HG03060 (cell line): ENCODE measurements around the gene CYB5R3.

ENCODE experiments used
- ATAC-seq: cut with Tn5 transposase; IDR thresholded peaks from one replicate; pipeline ENCODE4 v1.9.1; 2021; ENCODE audit warnings: low read depth, moderate number of reproducible peaks; ENCODE audit not compliant: unreplicated experiment

Gene CYB5R3

GRCh38 chr22:42646569-42647525, 2.3 kb downstream of the CYB5R3 start:
- no peak for ATAC-seq

GRCh38 chr22:42645938-42646568, 3.1 kb downstream of the CYB5R3 start:
- no peak for ATAC-seq

- no peak for ATAC-seq
Observed at GRCh38 chr22:42645341-42645937, 3.8 kb downstream of the CYB5R3 start.

DNA sequence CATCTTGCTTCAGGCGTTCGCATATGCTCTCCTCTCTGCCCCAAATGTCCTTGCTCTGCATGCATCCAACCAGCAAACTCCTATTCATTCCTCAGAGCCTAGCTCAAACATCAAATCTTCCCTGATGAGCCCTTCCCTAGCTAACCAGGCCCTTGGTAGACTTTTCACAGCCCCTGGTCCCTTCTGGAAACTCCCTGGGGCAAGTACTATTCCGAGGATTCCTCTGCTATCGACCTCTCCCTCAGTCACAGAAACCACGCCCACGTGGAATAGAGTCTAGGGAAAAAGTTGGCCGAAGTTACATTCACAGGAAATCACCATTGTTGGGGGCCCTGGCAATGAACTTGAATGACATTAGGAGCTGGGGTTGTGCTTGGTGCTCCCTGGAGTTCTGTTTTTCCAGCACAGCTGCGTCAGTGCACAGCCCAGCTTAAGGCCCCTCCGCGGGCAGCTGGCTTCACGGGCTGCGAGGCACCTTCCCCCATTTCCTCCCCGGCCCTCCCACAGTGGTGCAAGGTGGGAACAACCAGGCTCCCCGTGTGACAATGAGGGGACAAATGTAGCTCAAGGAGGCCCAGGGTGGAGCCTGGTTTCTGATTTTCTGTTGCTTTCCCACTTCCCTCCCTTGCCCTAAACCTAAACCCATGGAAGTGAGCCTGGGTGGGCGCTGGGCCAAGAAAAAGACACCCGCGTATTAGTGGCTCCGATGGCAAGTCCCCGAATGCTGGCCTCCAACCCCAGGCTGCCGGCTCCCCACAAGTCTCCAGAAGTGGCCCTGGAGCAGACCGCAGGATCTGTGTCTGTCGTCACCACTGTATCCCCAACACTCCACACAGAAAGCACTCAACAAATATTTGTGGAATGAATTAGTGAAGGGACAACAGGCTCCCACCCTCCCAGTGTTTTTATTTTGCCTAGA, 4.5 kb downstream of the CYB5R3 start:
- no peak for ATAC-seq

DNA sequence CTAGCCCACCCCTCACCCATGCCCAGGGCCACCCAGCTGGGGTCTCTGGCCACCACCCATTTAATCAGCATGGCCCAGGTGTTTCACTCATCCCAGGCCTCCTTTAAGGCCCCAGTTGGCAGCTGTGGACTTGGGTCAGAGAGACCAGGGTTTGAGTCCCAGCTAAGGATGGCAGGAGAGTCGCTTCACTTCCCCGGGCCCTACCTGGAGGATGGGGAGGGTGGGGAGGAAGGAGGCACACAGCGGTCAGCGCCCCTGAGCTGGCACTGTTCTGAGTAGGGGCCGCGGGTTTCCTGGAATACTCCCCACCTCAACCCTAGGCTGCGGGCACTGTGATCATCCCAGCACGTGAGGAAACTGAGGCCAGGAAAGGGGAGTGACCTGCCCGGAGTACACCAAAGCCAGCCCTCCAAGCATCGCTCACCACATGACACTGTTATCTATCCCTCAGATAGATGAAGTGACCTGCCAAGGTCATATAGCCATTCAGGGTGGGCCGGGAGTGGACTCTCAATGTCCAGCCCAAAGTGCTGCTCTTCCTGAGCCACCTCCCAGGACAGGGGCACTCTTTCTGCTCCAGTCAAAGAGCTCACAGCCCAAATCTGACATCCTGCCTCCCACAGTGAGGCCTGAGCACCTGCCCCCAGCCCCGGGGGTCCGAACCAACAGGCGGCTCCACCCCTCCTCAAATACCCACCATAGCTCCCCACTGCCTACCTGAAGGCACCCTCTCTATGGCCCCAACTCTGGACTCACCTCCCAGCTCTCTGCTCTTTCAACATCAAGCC, 5.4 kb downstream of the CYB5R3 start:
- ATAC-seq = no peak

GRCh38 chr22:42642806-42643633, 6.2 kb downstream of the CYB5R3 start:
- no peak for ATAC-seq

DNA sequence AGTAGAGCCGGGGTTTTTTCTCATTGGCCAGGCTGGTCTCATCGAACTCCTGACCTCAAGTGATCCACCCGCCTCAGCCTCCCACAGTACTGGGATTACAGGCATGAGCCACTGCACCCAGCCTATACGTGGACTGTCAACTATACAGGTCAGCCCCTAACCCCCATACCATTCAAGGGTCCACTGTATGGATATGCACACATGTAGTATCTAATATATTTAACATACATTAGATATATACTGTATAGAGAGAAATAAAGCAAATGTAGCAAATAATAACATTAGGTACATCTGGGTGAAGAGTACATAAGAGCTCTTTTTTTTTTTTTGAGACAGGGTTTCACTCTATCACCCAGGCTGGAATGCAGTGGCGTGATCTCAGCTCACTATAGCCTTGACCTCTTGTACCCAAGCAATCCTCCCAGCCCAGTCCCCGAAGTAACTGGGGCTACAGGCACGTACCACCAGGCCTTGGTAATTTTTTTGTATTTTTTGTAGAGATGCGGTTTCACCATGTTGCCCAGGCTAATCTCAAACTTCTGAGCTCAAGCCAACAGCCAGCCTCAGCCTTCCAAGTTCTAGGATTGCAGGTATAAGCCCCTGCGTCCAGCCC, 7.3 kb downstream of the CYB5R3 start:
- ATAC-seq = no peak

DNA sequence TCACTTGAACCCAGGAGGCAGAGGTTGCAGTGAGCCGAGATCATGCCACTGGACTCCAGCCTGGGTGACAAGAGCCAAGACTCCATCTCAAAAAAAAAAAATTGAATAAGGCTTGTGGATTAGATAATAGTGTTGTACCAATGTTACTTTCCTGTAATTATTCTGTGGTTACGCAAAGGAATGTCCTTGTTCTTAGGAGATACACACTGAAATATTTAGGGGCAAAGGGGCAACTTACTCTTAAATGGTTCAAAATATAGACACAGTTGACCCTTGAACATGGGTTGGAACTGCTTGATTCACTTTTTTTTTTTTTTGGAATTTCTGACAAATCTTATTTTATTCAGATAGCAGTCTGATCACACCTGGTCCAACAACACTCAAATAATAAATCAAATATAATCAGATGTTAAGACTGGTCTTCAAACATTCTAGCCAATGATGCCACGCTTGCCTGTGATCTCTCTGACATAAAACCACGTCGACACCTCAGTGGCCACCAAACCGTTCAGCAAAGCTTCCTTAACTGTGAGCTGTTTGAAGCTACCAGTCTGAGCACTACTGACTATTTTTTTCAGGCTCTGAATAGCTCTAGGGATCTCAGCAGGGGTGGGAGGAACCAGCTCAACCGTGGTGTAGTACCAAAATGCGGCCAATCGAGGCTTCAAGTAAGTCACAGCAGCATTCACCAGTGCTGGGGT, 9.5 kb downstream of the CYB5R3 start:
- ATAC-seq = no peak

DNA sequence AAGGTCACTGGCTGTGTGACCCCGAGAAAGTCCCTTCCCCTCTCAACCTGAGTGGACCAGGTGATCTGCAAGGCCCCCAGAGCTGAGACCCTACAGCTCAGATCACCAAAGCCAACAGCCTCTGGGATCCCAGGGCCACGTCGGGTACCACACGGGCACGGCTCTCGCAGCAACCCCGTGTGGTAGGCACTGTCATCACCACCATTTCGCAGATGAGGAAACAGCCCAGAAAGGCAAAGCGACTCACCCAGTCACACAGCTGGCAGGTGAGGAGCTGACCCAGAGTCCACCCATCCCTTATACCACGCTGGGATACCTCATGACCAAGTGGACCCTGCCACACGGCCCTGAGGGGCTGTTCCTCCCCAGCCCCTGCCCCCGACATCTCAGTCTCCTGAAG, 11.6 kb downstream of the CYB5R3 start:
- ATAC-seq = no peak

DNA sequence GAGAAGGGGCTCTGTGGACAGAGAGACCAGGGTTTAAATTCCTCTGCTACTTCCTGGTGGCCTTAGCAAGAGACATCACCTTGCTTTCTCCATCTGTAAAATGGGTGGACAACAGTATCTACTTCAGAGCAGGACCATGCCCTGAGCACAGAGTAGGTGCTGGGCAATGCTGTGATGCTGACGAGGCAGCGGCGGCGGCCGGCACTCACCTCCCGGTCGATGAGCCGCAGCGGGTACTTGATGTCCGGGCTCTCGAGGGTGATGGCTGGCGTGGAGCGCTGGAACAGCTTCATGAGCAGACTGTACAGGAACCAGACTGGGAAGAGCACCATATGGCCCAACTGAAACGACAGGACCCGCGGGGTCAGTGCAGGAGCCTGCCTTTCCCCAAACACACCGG, 12.7 kb downstream of the CYB5R3 start:
- no peak for ATAC-seq

- ATAC-seq = no peak
Observed at GRCh38 chr22:42635531-42635930, 13.7 kb downstream of the CYB5R3 start.

DNA sequence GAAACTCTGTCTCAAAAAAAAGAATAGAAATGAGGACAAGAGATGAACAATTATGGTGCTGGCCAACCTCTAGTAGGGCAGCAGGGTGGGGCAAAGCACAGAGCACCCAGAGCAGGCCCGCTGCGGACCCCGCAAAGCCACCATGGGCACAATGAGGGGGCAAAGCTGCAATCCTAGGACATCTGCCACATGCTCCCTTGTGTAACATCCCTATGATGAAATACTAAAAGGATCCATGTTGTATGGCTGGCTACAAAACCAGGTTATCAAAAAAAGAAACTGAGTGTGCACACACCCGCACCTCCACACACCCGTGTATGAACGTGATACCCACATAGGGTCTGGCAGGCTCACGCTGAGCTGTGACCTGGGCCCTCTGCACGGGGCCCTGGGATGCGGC, 16.2 kb downstream of the CYB5R3 start:
- ATAC-seq = no peak

DNA sequence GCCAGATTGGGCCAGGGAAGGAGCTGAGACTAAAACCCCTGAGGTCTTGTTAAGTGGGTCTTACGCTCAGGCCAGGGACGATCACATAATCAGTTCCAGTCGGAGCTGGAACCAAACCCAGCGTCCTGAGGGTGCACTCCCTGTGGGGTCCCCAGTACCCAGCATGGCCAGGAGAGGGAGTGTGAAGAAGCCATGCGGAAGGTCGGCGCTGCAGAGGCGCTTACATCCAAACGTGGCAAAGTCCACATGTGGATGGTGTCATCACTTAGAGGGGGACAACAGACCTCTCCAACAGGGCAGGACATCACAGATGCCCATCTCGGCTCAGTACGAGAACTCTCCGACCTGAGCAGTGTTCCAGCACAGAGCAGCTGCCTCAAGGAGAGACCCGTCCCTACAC, 17.1 kb downstream of the CYB5R3 start:
- no peak for ATAC-seq

DNA sequence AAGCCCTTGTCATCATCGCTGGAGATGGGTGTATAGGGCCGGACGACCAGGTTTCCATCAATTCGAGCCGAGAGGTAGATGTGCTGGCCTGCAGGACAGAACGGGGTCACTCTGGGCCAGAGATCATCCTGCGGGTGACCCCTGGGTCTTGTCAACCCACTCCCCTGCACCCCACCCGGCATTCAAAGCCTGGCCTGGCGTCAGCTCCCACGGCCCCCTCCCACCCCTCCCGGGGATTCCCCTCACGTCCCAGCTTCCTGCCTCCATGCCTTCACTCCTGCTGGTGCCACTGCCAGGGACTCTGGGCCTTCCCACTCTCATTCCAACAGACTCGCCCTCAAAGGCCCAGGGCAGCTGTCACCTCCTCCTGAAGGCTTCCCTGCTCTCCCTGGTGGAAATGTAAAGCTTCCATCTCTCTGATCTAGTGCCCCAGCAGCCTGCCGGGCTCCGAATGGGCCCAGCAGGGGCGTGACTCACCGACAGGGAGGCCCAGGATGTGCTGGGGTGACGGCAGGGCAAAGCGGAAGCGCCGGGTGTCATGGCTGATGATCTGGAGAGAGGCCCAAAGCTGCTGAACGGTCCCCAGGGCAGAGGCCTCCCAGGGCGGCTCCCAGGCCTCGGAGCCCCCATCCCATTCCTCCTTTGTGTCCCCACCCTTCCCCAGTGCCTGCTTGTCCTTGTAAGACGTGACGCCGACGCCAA, 18.1 kb downstream of the CYB5R3 start:
- ATAC-seq = no peak

DNA sequence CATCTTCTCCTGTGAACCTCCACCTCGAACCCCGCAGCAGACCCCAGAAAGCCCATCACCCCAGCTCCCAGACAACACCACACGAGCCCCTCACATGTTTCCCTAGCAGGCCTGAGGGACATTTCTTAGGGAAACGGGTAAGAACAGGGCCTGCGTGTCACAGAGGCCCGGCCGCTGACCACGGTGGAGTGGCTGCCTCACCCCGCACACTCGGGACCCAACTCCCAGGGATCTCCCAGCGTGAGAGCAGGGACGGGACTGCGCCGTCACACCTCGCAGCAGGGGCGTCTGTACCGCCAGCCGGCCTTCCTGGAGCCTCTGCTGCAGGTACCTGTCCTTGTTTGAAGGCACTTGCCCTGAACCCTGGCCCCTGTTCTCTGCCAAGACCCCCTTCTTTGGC, 19.0 kb downstream of the CYB5R3 start:
- ATAC-seq = no peak

- no peak for ATAC-seq
Observed at GRCh38 chr22:42627981-42628380, 21.2 kb downstream of the CYB5R3 start.

- ATAC-seq = no peak
Observed at GRCh38 chr22:42626951-42627625, 22.1 kb downstream of the CYB5R3 start.
